Measurements from ENCODE around the gene PHKA2. TPM values are rescaled to one million over a fixed set of nuclear protein-coding genes. Genes with fewer than 3 reads are reported as not detected.

Gene PHKA2
- total RNA-seq, 3 donors from 2014 or later, result 23.5 to 41.8 (median 33.6) TPM

DNA sequence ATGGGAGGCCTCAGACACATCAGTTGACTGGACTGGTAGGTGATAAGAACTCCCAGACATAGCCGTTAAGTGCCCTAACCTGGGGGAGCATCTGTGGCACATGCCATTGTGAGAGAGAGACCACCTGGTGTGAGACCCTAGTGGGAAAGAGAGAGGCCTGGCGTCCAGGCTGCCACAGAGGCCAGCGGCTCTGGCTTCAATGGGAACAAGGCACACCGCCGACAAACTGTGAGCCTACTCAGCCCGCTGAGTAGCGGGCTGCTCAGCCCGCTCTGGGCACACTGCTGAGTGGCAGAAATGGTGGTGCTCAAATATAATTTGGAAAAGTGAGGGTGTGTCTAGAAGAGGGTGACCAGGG, 34.0 kb downstream of the PHKA2 start:
- no peak for DNase-seq
- no peaks in the 10 kb centered on the region for H3K9me3 ChIP-seq
- no peaks in the 10 kb centered on the region for H3K4me1 ChIP-seq (ENCODE audit: low read depth)
- no peaks in the 10 kb centered on the region for H3K36me3 ChIP-seq (ENCODE audit: low read depth)
- ATAC-seq, result no peak
- no peak overlapping the region for H3K4me3 ChIP-seq
- TF ChIP-seq, protein P1, sequence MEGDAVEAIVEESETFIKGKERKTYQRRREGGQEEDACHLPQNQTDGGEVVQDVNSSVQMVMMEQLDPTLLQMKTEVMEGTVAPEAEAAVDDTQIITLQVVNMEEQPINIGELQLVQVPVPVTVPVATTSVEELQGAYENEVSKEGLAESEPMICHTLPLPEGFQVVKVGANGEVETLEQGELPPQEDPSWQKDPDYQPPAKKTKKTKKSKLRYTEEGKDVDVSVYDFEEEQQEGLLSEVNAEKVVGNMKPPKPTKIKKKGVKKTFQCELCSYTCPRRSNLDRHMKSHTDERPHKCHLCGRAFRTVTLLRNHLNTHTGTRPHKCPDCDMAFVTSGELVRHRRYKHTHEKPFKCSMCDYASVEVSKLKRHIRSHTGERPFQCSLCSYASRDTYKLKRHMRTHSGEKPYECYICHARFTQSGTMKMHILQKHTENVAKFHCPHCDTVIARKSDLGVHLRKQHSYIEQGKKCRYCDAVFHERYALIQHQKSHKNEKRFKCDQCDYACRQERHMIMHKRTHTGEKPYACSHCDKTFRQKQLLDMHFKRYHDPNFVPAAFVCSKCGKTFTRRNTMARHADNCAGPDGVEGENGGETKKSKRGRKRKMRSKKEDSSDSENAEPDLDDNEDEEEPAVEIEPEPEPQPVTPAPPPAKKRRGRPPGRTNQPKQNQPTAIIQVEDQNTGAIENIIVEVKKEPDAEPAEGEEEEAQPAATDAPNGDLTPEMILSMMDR (IDR thresholded peaks at IDR 0.05), result no peak
- intact Hi-C loops (cut with DNase I, micrococcal nuclease), result no loop called here

DNA sequence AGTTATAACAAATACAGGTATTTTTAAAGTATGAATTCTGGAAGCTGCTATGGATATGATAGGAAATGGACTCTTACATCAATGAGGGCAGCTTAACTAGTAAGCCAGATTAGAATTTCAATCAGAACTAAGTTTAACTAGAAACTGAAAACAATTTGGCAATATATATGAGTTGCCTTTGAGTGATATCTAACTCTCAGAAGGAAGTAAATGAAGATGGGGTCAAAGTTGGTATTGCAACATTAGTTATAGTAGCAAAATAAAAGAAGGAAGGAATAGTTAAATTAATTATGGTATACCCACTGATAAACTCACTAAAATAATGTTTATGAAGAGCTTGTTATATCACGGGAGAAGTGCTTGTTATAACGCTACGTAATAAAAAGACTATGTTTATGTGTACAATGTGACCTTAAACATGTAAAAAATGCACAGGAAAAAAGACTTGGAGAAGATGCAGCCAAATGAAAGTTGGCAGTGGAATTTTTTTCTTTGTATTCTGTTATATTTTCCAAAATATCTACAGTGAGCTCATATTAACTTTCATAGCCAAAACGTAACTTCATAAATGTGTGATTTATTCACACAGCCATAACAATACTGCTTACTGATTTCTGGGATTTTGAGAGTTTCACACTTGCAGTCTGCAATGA, 34.5 kb downstream of the PHKA2 start:
- ATAC-seq (no peak), DNase-seq (no peak)
- TF ChIP-seq, protein P1 (IDR thresholded peaks at IDR 0.05), result no peak
- intact Hi-C loops (cut with DNase I, micrococcal nuclease), result no loop called here
- Histone ChIP-seq H3K36me3 (ENCODE audit: low read depth) (no peaks in the 10 kb centered on the region), H3K4me3 (no peak overlapping the region), H3K9me3 (no peaks in the 10 kb centered on the region), H3K4me1 (ENCODE audit: low read depth) (no peaks in the 10 kb centered on the region)

DNA sequence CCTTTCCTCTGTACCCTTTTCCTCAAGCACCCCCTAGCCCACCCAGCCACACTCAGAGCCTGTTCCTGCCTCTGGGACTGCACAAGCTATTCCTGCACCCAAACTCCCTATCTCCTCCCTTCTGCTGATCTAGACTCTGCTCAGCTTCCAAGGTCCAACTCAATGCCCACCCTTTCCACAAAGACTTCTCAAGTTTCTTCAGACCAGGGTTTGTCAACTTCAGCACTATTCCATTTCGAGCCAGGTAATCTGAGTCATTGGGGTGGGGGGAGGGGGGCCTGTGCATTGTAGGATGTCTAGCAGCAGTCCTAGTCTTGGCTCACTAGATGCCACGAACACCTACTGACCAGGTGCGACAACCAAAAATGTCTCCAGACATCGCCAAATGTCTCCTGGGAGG, 37.3 kb downstream of the PHKA2 start:
- no peaks in the 10 kb centered on the region for H3K4me1 ChIP-seq (ENCODE audit: low read depth)
- no peaks in the 10 kb centered on the region for H3K9me3 ChIP-seq
- TF ChIP-seq, protein P1 (IDR thresholded peaks at IDR 0.05), result no peak
- no peaks in the 10 kb centered on the region for H3K36me3 ChIP-seq (ENCODE audit: low read depth)
- DNase-seq, result no peak
- intact Hi-C loops (cut with DNase I, micrococcal nuclease), result no loop called here
- no peak for ATAC-seq
- no peak overlapping the region for H3K4me3 ChIP-seq

DNA sequence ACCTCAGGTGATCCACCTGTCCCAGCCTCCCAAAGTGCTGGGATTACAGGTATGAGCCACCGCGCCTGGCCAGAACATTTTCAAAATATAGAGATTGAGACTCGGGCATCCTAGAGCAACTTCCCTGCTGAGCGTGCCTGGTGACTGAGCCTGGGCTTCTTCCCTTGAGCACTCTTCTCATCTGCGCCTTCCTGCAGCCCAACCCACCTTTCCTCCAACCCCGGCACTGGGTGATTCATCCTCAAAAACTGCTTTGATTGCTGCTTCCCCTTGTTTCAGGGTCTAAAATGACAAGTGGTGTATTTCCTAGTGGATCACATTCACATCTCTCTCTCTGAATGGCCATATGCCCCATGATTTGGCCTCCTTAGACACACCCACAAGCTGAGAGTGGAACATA, 37.8 kb downstream of the PHKA2 start:
- no peaks in the 10 kb centered on the region for H3K9me3 ChIP-seq
- H3K4me1 ChIP-seq (ENCODE audit: low read depth), result no peaks in the 10 kb centered on the region
- intact Hi-C loops (cut with DNase I, micrococcal nuclease), result no loop called here
- H3K36me3 ChIP-seq (ENCODE audit: low read depth), result no peaks in the 10 kb centered on the region
- ATAC-seq (no peak), DNase-seq (no peak)
- H3K4me3 ChIP-seq, result no peak overlapping the region
- TF ChIP-seq, protein P1 (IDR thresholded peaks at IDR 0.05), result no peak

DNA sequence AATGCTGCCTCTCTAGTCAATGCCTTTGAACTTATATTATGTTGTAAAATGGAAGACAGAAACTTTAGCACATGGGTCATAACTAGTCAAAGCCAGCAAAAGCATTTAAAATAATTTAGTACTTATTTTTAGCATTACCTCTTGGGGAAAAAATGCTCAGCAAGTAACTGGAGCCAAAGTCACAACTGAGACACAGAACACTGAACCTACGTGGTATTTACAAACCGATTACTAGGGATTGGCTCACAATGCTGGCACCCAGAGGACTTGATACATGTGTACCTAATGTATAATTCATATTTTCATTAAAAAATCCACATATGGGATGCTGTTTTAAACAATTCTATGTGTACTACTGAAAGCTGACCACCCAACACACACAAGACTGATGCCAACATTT, 38.4 kb downstream of the PHKA2 start:
- Histone ChIP-seq H3K4me1 (ENCODE audit: low read depth) (no peaks in the 10 kb centered on the region), H3K9me3 (no peaks in the 10 kb centered on the region), H3K36me3 (ENCODE audit: low read depth) (no peaks in the 10 kb centered on the region), H3K4me3 (no peak overlapping the region)
- intact Hi-C loops (cut with DNase I, micrococcal nuclease), result no loop called here
- no peak for ATAC-seq
- TF ChIP-seq, protein P1 (IDR thresholded peaks at IDR 0.05), result no peak
- DNase-seq, result no peak

DNA sequence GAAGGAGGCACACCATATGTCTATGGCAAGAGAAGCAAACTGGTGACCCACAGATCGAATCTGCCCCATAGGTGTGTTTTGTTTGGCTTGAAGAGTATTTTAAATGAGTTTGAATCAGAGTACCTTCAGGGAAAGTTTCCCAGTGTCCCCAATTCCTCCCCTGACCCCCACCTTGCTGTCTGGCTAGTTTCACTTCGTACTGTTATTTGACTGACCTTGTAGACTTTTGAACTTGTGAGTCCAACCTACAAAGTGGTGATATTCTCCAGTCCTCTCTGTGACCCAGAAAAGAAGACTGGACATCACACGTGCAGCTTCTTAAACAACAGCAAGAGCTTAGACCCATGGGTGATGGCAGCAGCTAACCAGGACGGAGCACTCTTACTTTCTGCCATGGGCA, 39.4 kb downstream of the PHKA2 start:
- Histone ChIP-seq H3K4me3 (no peak overlapping the region), H3K36me3 (ENCODE audit: low read depth) (no peaks in the 10 kb centered on the region), H3K4me1 (ENCODE audit: low read depth) (no peaks in the 10 kb centered on the region), H3K9me3 (no peaks in the 10 kb centered on the region)
- ATAC-seq, result no peak
- TF ChIP-seq, protein P1 (IDR thresholded peaks at IDR 0.05), result no peak
- DNase-seq, result no peak
- intact Hi-C loops (cut with DNase I, micrococcal nuclease), result no loop called here

All from mucosa of descending colon (tissue), 3 donors.